ENCODE data around the gene TREML1.

GRCh38 chr6:41156001-41156400 is 1.9 kb upstream of the TREML1 start:
- TF ChIP-seq POLR2AphosphoS5 (IDR thresholded peaks at IDR 0.05; ENCODE audit: borderline replicate concordance, low read depth, low read length): no peak
- no peak for TF ChIP-seq EZH2 (IDR thresholded peaks at IDR 0.05)
